GM23338 (cell line): ENCODE data around the gene HSD11B1L. TPM values are rescaled to one million over a fixed set of nuclear protein-coding genes. Genes with fewer than 3 reads are reported as not detected.

ENCODE experiments used
- ATAC-seq: fragments of 200-7000 bp; cut with Tn5 transposase; 3 replicates; pipeline ENCODE4 v1.9.1; 2020
- DNase-seq: peaks from one replicate; pipeline ENCODE4 v3.0.0-alpha.2; 2015; ENCODE audit warnings: low spot score
- H2AFZ ChIP-seq: fragments of 200-600 bp; sonication (generic); 2 replicates; pipeline ENCODE4 v1.8.0; 2016; ENCODE audit warnings: antibody characterized with exemption, mild to moderate bottlenecking, moderate library complexity
- H3F3A ChIP-seq: fragments of 200-600 bp; sonication (generic); replicated peaks from 2 replicates; pipeline ENCODE4 v1.8.0; 2017; ENCODE audit warnings: antibody characterized with exemption, mixed run types, low read depth
- H3K27ac ChIP-seq: fragments of 200-600 bp; sonication (generic); 2 replicates; pipeline ENCODE4 v1.6.1; 2016; ENCODE audit warnings: low read depth
- H3K27me3 ChIP-seq: fragments of 200-600 bp; sonication (generic); 2 replicates; pipeline ENCODE4 v1.8.0; 2016; ENCODE audit warnings: mild to moderate bottlenecking, mixed run types, moderate library complexity; ENCODE audit not compliant: insufficient read depth
- H3K36me3 ChIP-seq: fragments of 200-600 bp; sonication (generic); 2 replicates; pipeline ENCODE4 v1.8.0; 2016; ENCODE audit warnings: mild to moderate bottlenecking; ENCODE audit not compliant: insufficient read depth
- H3K4me1 ChIP-seq: fragments of 200-600 bp; sonication (generic); 2 replicates; pipeline ENCODE4 v1.8.0; 2016; ENCODE audit warnings: mild to moderate bottlenecking, moderate library complexity; ENCODE audit not compliant: insufficient read depth
- H3K4me2 ChIP-seq: fragments of 200-600 bp; sonication (generic); 2 replicates; pipeline ENCODE4 v1.7.1; 2017; ENCODE audit warnings: mixed run types
- H3K4me3 ChIP-seq: fragments of 200-600 bp; sonication (generic); 2 replicates; pipeline ENCODE4 v1.6.1; 2016; ENCODE audit warnings: mixed run types
- H3K79me2 ChIP-seq: fragments of 200-600 bp; sonication (generic); replicated peaks from 2 replicates; pipeline ENCODE4 v1.8.0; 2017; ENCODE audit warnings: mild to moderate bottlenecking; ENCODE audit not compliant: insufficient read depth
- H3K9me2 ChIP-seq: fragments of 200-600 bp; sonication (generic); 2 replicates; pipeline ENCODE4 v1.8.0; 2017; ENCODE audit not compliant: insufficient read depth
- H4K20me1 ChIP-seq: fragments of 200-600 bp; sonication (generic); replicated peaks from 2 replicates; pipeline ENCODE4 v1.8.0; 2017; ENCODE audit warnings: mild to moderate bottlenecking; ENCODE audit not compliant: insufficient read depth
- H3K27ac Mint-ChIP-seq: 2 replicates; pipeline ENCODE4 v1.8.0; 2020; ENCODE audit warnings: inconsistent platforms, mild to moderate bottlenecking, moderate library complexity, mixed read lengths
- H3K27me3 Mint-ChIP-seq: 3 replicates; pipeline ENCODE4 v1.8.0; 2022; ENCODE audit warnings: low read depth, mild to moderate bottlenecking, moderate library complexity, mixed read lengths, inconsistent platforms; ENCODE audit not compliant: insufficient read depth, poor library complexity
- H3K36me3 Mint-ChIP-seq: 3 replicates; pipeline ENCODE4 v1.8.0; 2021; ENCODE audit warnings: low read depth, mild to moderate bottlenecking, inconsistent platforms, moderate library complexity, mixed read lengths
- H3K4me1 Mint-ChIP-seq: 3 replicates; pipeline ENCODE4 v1.8.0; 2020; ENCODE audit warnings: mild to moderate bottlenecking, inconsistent platforms, mixed read lengths
- H3K4me3 Mint-ChIP-seq: 3 replicates; pipeline ENCODE4 v1.8.0; 2021; ENCODE audit warnings: moderate library complexity, mild to moderate bottlenecking, inconsistent platforms, mixed read lengths
- H3K9me3 Mint-ChIP-seq: 3 replicates; pipeline ENCODE4 v1.8.0; 2020; ENCODE audit warnings: moderate library complexity, mild to moderate bottlenecking, inconsistent platforms, mixed read lengths
- CREB1 ChIP-seq: fragments of 250-450 bp; sonication (Bioruptor Pico); IDR thresholded peaks from 2 replicates; pipeline ENCODE4 v1.5.0; 2020; ENCODE audit warnings: low read depth, mild to moderate bottlenecking, moderate library complexity
- ETS1 ChIP-seq: IDR thresholded peaks from 2 replicates; pipeline ENCODE4 v1.6.1; 2016; ENCODE audit warnings: antibody characterized with exemption
- EZH2 ChIP-seq: fragments of 200-600 bp; sonication (generic); IDR thresholded peaks from one replicate; pipeline ENCODE4 v1.8.0; 2017; ENCODE audit warnings: antibody characterized with exemption, mild to moderate bottlenecking, low read depth; ENCODE audit not compliant: unreplicated experiment
- EZH2phosphoT487 ChIP-seq: fragments of 200-600 bp; sonication (generic); IDR thresholded peaks from one replicate; pipeline ENCODE4 v1.8.1; 2018; ENCODE audit warnings: antibody characterized with exemption; ENCODE audit not compliant: unreplicated experiment
- JUNB ChIP-seq: IDR thresholded peaks from one replicate; pipeline ENCODE4 v1.6.1; 2016; ENCODE audit warnings: antibody characterized with exemption; ENCODE audit not compliant: unreplicated experiment
- POLR2AphosphoS5 ChIP-seq: IDR thresholded peaks from 2 replicates; pipeline ENCODE4 v1.6.1; 2016; ENCODE audit warnings: antibody characterized with exemption, low read depth
- STAT1 ChIP-seq: IDR thresholded peaks from one replicate; pipeline ENCODE4 v1.6.1; 2016; ENCODE audit warnings: antibody characterized with exemption; ENCODE audit not compliant: unreplicated experiment
- ZNF114 ChIP-seq: fragments of 250-450 bp; sonication (Bioruptor Pico); IDR thresholded peaks from 2 replicates; pipeline ENCODE4 v1.5.0; 2020; ENCODE audit warnings: mild to moderate bottlenecking, moderate library complexity
- ZNF331 ChIP-seq: fragments of 250-450 bp; sonication (Bioruptor Pico); IDR thresholded peaks from 2 replicates; pipeline ENCODE4 v1.5.0; 2020; ENCODE audit warnings: low read depth, mild to moderate bottlenecking, moderate library complexity
- ZNF462 ChIP-seq: fragments of 250-450 bp; sonication (Bioruptor Pico); IDR thresholded peaks from 2 replicates; pipeline ENCODE4 v1.5.0; 2020; ENCODE audit warnings: mild to moderate bottlenecking, moderate library complexity
- polyA plus RNA-seq: library from polyadenylated mRNA; unstranded; fragments of >200 nt; fragmentation: Nextera tagmentation; extraction: Ambion mirVana; gene quantifications from 2 replicates; pipeline ENCODE4 v1.2.1, GENCODE V29; 2016
- total RNA-seq: library from RNA; depleted of rRNA; stranded (reverse); fragments of >200 nt; shearing (Covaris generic); gene quantifications from 2 replicates; pipeline ENCODE4 v1.2.3, GENCODE V29; 2014

The HSD11B1L gene
- total and polyA plus RNA-seq, 2 experiments from 2014 or later, result 12.9 to 18.4 TPM

GRCh38 chr19:5705552-5705951 is 24.7 kb downstream of the HSD11B1L start:
- DNase-seq (no peak), ATAC-seq (no peak)
- no peaks in the 10 kb centered on the region for H3F3A ChIP-seq
- H3K4me3 ChIP-seq, result no peak overlapping the region
- no peaks in the 10 kb centered on the region for H3K79me2 ChIP-seq
- TF ChIP-seq EZH2phosphoT487, result no peak
- TF ChIP-seq JUNB, result no peak
- TF ChIP-seq CREB1 (CRISPR knock-in tag), result no peak
- no peak for TF ChIP-seq STAT1
- TF ChIP-seq ZNF114 (CRISPR knock-in tag), result no peak
- TF ChIP-seq ETS1, result no peak
- H3K27ac Mint-ChIP-seq, result no peak overlapping the region
- H2AFZ ChIP-seq, result no peak overlapping the region
- H3K36me3 Mint-ChIP-seq, result peaks cover 87% of the 10 kb centered on the region
- no peak overlapping the region for H3K4me3 Mint-ChIP-seq
- no peak overlapping the region for H3K4me2 ChIP-seq
- no peaks in the 10 kb centered on the region for H3K27me3 ChIP-seq
- H3K36me3 ChIP-seq, result peaks cover 23% of the 10 kb centered on the region
- H3K4me1 ChIP-seq, result no peaks in the 10 kb centered on the region
- peaks cover 20% of the 10 kb centered on the region for H3K27me3 Mint-ChIP-seq
- no peaks in the 10 kb centered on the region for H3K9me2 ChIP-seq
- peaks cover 9% of the 10 kb centered on the region for H3K9me3 Mint-ChIP-seq
- no peak overlapping the region for H3K27ac ChIP-seq
- H4K20me1 ChIP-seq, result no peaks in the 10 kb centered on the region
- no peaks in the 10 kb centered on the region; the same call in 2 of the 3 replicates for H3K4me1 Mint-ChIP-seq

- Histone ChIP-seq H3K27ac (no peak overlapping the region), H3K9me2 (no peaks in the 10 kb centered on the region), H3K27me3 (no peaks in the 10 kb centered on the region), H3K79me2 (no peaks in the 10 kb centered on the region), H2AFZ (no peak overlapping the region), H3K36me3 (peaks cover 30% of the 10 kb centered on the region), H3K4me2 (no peak overlapping the region), H3K4me3 (no peak overlapping the region), H4K20me1 (no peaks in the 10 kb centered on the region; the same call in 1 of the 2 replicates), H3K4me1 (no peaks in the 10 kb centered on the region), H3F3A (no peaks in the 10 kb centered on the region)
- Mint-ChIP-seq H3K9me3 (peaks cover 5% of the 10 kb centered on the region; the same call in 2 of the 3 replicates), H3K27ac (no peak overlapping the region), H3K4me1 (no peaks in the 10 kb centered on the region; the same call in 2 of the 3 replicates), H3K27me3 (peaks cover 12% of the 10 kb centered on the region), H3K36me3 (peaks cover 88% of the 10 kb centered on the region), H3K4me3 (no peak overlapping the region)
- DNase-seq (no peak), ATAC-seq (no peak)
- TF ChIP-seq STAT1 (no peak), ETS1 (no peak), POLR2AphosphoS5 (no peak), EZH2phosphoT487 (no peak), CREB1 (CRISPR knock-in tag) (no peak), EZH2 (no peak), ZNF331 (CRISPR knock-in tag) (no peak), ZNF114 (CRISPR knock-in tag) (no peak), ZNF462 (CRISPR knock-in tag) (no peak)
Observed at GRCh38 chr19:5706876-5707573, 26.2 kb downstream of the HSD11B1L start.
